ENCODE results near the gene PRKCZ.

- no peak for TF ChIP-seq CTCF (conservative IDR thresholded peaks at IDR 0.05; ENCODE audit: low read depth, low read length)
- no peak for TF ChIP-seq EZH2 (IDR thresholded peaks at IDR 0.05; ENCODE audit: low read length, unreplicated experiment)
These were observed 64.9 kb downstream of the PRKCZ start for GRCh38 chr1:2115008-2115641.

All from PC-3 (cell line).